IMR-90 (cell line): ENCODE measurements around the gene COX10.

ENCODE experiments used
- CEBPB ChIP-seq: IDR thresholded peaks from 2 replicates; pipeline ENCODE4 v1.6.1; 2012; ENCODE audit warnings: low read depth, low read length, improper control_type of control experiment
- CHD1 ChIP-seq: IDR thresholded peaks from 2 replicates; pipeline ENCODE4 v1.6.1; 2012; ENCODE audit warnings: low read depth, low read length, improper control_type of control experiment
- MAZ ChIP-seq: IDR thresholded peaks from 2 replicates; pipeline ENCODE4 v1.6.1; 2012; ENCODE audit warnings: low read depth, mild to moderate bottlenecking, low read length, improper control_type of control experiment, moderate library complexity, borderline replicate concordance
- POLR2A ChIP-seq: IDR thresholded peaks from 2 replicates; pipeline ENCODE4 v1.6.1; 2012; ENCODE audit warnings: mild to moderate bottlenecking, low read depth, low read length
- RFX5 ChIP-seq: IDR thresholded peaks from 2 replicates; pipeline ENCODE4 v1.8.0; 2012; ENCODE audit warnings: low read depth, mild to moderate bottlenecking, low read length, moderate library complexity
- TF ChIP-seq, protein P1 (sequence below): conservative IDR thresholded peaks from 2 replicates; pipeline ENCODE4 v1.5.1; 2012; ENCODE audit warnings: mild to moderate bottlenecking, low read depth, low read length, improper control_type of control experiment
- TF ChIP-seq, protein P2 (sequence below): fragments of 150-350 bp; IDR thresholded peaks from 2 replicates; pipeline ENCODE4 v1.6.1; 2017; ENCODE audit warnings: mild to moderate bottlenecking, antibody characterized with exemption, low read length, low read depth

GRCh38 chr17:14211246-14211645 lies 141.9 kb downstream of the COX10 start:
- TF ChIP-seq, protein P1, sequence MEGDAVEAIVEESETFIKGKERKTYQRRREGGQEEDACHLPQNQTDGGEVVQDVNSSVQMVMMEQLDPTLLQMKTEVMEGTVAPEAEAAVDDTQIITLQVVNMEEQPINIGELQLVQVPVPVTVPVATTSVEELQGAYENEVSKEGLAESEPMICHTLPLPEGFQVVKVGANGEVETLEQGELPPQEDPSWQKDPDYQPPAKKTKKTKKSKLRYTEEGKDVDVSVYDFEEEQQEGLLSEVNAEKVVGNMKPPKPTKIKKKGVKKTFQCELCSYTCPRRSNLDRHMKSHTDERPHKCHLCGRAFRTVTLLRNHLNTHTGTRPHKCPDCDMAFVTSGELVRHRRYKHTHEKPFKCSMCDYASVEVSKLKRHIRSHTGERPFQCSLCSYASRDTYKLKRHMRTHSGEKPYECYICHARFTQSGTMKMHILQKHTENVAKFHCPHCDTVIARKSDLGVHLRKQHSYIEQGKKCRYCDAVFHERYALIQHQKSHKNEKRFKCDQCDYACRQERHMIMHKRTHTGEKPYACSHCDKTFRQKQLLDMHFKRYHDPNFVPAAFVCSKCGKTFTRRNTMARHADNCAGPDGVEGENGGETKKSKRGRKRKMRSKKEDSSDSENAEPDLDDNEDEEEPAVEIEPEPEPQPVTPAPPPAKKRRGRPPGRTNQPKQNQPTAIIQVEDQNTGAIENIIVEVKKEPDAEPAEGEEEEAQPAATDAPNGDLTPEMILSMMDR, result no peak
- no peak for TF ChIP-seq POLR2A
- TF ChIP-seq, protein P2, sequence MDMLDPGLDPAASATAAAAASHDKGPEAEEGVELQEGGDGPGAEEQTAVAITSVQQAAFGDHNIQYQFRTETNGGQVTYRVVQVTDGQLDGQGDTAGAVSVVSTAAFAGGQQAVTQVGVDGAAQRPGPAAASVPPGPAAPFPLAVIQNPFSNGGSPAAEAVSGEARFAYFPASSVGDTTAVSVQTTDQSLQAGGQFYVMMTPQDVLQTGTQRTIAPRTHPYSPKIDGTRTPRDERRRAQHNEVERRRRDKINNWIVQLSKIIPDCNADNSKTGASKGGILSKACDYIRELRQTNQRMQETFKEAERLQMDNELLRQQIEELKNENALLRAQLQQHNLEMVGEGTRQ, result no peak
- no peak for TF ChIP-seq CEBPB
- TF ChIP-seq MAZ, result no peak
- no peak for TF ChIP-seq CHD1
- no peak for TF ChIP-seq RFX5
